ENCODE data around the gene CRK.
"Not testable (repeated sequence)": the region's sequence is repeated elsewhere in the genome, so short reads cannot be mapped to it uniquely, and the experiment has no call there.

The CRK gene

DNA sequence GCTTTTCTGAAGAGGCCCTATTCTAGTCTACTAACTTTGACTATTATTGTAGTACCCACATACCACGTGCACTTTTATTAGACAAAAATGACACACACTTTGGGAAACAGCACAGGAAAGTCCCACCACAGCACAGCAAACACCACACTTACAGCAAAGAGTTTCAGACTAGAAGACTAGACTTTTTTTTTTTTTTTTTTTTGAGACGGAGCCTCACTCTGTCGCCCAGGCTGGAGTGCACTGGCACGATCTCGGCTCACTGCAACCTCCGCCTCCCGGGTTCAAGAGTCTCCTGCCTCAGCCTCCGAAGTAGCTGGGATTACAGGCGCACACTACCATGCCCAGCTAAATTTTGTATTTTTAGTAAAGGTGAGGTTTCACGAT, 76.1 kb downstream of the CRK start:
- WGBS (ENCODE audit: insufficient coverage): 86% methylated on average over 9 of the region's 10 CpGs
- peaks cover 0 to 17% (median 6%) of the 10 kb centered on the region in 4 experiments for H3K4me1 ChIP-seq (ENCODE audit: control extremely low read depth in 1 of 4, control insufficient read depth in 4 of 4, insufficient read depth in 4 of 4, low read length in 3 of 4)
- no peaks in the 10 kb centered on the region for H3K27me3 ChIP-seq (replicated peaks in 2 of 5; ENCODE audit: control insufficient read depth in 4 of 5, insufficient read depth in 5 of 5, low read length in 4 of 5)
- H3K9me3 ChIP-seq (ENCODE audit: control extremely low read depth in 1 of 5, control insufficient read depth in 4 of 5, insufficient read depth in 2 of 5, low read depth in 1 of 5, low read length in 4 of 5): no peaks in the 10 kb centered on the region
- no peak overlapping the region for H3K4me3 ChIP-seq (ENCODE audit: control insufficient read depth in 1 of 7, extremely low read depth in 1 of 7, insufficient read depth in 4 of 7, low read depth in 2 of 7, low read length in 6 of 7)
- H3K36me3 ChIP-seq (ENCODE audit: control insufficient read depth in 4 of 4, insufficient read depth in 4 of 4, low read length in 3 of 4): peaks cover 0 to 37% (median 10%) of the 10 kb centered on the region in 4 experiments
- no peak overlapping the region for H3K27ac ChIP-seq (ENCODE audit: insufficient read depth in 1 of 2, low read depth in 1 of 2, low read length in 2 of 2, poor library complexity in 1 of 2, severe bottlenecking in 2 of 2)
- no peak for DNase-seq
- ChIA-PET POLR2A (interaction anchor here (0.6 to 1.2 kb wide), 2 partner anchors 12 to 120 kb away, joined by 3 to 4 read pairs; no protein-coding TSS in a partner anchor), CTCF (interaction anchor here (1.3 to 3.3 kb wide), 4 partner anchors 9 to 18 kb away, joined by 6 to 14 read pairs (median 10); no protein-coding TSS in a partner anchor)

GRCh38 chr17:1379208-1379929, 76.7 kb downstream of the CRK start:
- Histone ChIP-seq H3K36me3 (ENCODE audit: control insufficient read depth in 4 of 4, insufficient read depth in 4 of 4, low read length in 3 of 4) (peaks cover 0 to 35% (median 10%) of the 10 kb centered on the region in 4 experiments), H3K9me3 (ENCODE audit: control extremely low read depth in 1 of 5, control insufficient read depth in 4 of 5, insufficient read depth in 2 of 5, low read depth in 1 of 5, low read length in 4 of 5) (no peaks in the 10 kb centered on the region), H3K27me3 (replicated peaks in 2 of 5; ENCODE audit: control insufficient read depth in 4 of 5, insufficient read depth in 5 of 5, low read length in 4 of 5) (no peaks in the 10 kb centered on the region), H3K27ac (ENCODE audit: insufficient read depth in 1 of 2, low read depth in 1 of 2, low read length in 2 of 2, poor library complexity in 1 of 2, severe bottlenecking in 2 of 2) (no peak overlapping the region), H3K4me3 (ENCODE audit: control insufficient read depth in 1 of 7, extremely low read depth in 1 of 7, insufficient read depth in 4 of 7, low read depth in 2 of 7, low read length in 6 of 7) (no peak overlapping the region), H3K4me1 (ENCODE audit: control extremely low read depth in 1 of 4, control insufficient read depth in 4 of 4, insufficient read depth in 4 of 4, low read length in 3 of 4) (peaks cover 0 to 19% (median 6%) of the 10 kb centered on the region in 4 experiments)
- POLR2A ChIA-PET: interaction anchor here (0.6 kb wide), 2 partner anchors 70 to 119 kb away, joined by 3 read pairs; no protein-coding TSS in a partner anchor
- WGBS (ENCODE audit: insufficient coverage): 97% methylated on average over 3 of the region's 11 CpGs
- DNase-seq: no peak
- CTCF ChIA-PET: interaction anchor here (1.8 to 3.3 kb wide), 3 partner anchors 8 to 17 kb away, joined by 7 to 14 read pairs (median 12); no protein-coding TSS in a partner anchor

GRCh38 chr17:1378476-1378860, 77.6 kb downstream of the CRK start:
- DNase-seq; H3K9me3 ChIP-seq (ENCODE audit: control extremely low read depth in 1 of 5, control insufficient read depth in 4 of 5, insufficient read depth in 2 of 5, low read depth in 1 of 5, low read length in 4 of 5); POLR2A ChIA-PET; H3K27ac ChIP-seq (ENCODE audit: insufficient read depth in 1 of 2, low read depth in 1 of 2, low read length in 2 of 2, poor library complexity in 1 of 2, severe bottlenecking in 2 of 2); H3K27me3 ChIP-seq (replicated peaks in 2 of 5; ENCODE audit: control insufficient read depth in 4 of 5, insufficient read depth in 5 of 5, low read length in 4 of 5); H3K4me3 ChIP-seq (ENCODE audit: control insufficient read depth in 1 of 7, extremely low read depth in 1 of 7, insufficient read depth in 4 of 7, low read depth in 2 of 7, low read length in 6 of 7): not testable (repeated sequence)
- H3K4me1 ChIP-seq (ENCODE audit: control extremely low read depth in 1 of 4, control insufficient read depth in 4 of 4, insufficient read depth in 4 of 4, low read length in 3 of 4): peaks cover 0 to 19% (median 6%) of the 10 kb centered on the region in 4 experiments
- peaks cover 0 to 38% (median 14%) of the 10 kb centered on the region in 4 experiments for H3K36me3 ChIP-seq (ENCODE audit: control insufficient read depth in 4 of 4, insufficient read depth in 4 of 4, low read length in 3 of 4)
- CTCF ChIA-PET: interaction anchor here (2.4 to 3.3 kb wide), 3 partner anchors 7 to 13 kb away, joined by 12 to 18 read pairs (median 14); no protein-coding TSS in a partner anchor
- 87% methylated on average over 7 of the region's 10 CpGs for WGBS (ENCODE audit: insufficient coverage)

DNA sequence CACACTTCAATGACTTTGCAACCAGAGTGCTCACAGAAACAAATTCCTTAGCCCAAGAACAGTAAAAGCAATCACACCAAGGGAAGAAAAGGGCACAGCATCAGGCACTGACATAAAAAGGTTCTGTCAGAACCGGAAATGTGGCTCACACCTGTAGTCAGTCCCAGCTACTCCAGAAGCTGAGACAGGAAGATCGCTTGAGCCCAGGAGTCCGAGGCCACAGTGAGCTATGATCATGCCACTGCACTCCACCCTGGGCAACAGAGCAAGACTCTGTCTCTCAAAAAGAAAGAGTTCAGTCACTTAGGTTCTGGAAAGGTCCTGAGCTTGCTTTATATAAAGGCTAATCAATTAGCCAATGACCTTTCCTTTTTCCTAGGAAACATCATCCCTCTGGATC, 78.7 kb downstream of the CRK start:
- Histone ChIP-seq H3K27me3 (replicated peaks in 2 of 5; ENCODE audit: control insufficient read depth in 4 of 5, insufficient read depth in 5 of 5, low read length in 4 of 5) (no peaks in the 10 kb centered on the region), H3K9me3 (ENCODE audit: control extremely low read depth in 1 of 5, control insufficient read depth in 4 of 5, insufficient read depth in 2 of 5, low read depth in 1 of 5, low read length in 4 of 5) (no peaks in the 10 kb centered on the region), H3K36me3 (ENCODE audit: control insufficient read depth in 4 of 4, insufficient read depth in 4 of 4, low read length in 3 of 4) (peaks cover 0 to 41% (median 16%) of the 10 kb centered on the region in 4 experiments), H3K4me3 (ENCODE audit: control insufficient read depth in 1 of 7, extremely low read depth in 1 of 7, insufficient read depth in 4 of 7, low read depth in 2 of 7, low read length in 6 of 7) (no peak overlapping the region), H3K27ac (ENCODE audit: insufficient read depth in 1 of 2, low read depth in 1 of 2, low read length in 2 of 2, poor library complexity in 1 of 2, severe bottlenecking in 2 of 2) (no peak overlapping the region), H3K4me1 (ENCODE audit: control extremely low read depth in 1 of 4, control insufficient read depth in 4 of 4, insufficient read depth in 4 of 4, low read length in 3 of 4) (peaks cover 0 to 19% (median 6%) of the 10 kb centered on the region in 4 experiments)
- ChIA-PET CTCF (interaction anchor here (1.1 to 2.4 kb wide), 5 partner anchors 9 to 321 kb away, joined by 3 to 18 read pairs (median 7); no protein-coding TSS in a partner anchor), POLR2A (no interaction called here)
- no peak for DNase-seq
- WGBS (ENCODE audit: insufficient coverage): 88% methylated on average over 3 of the region's 3 CpGs

DNA sequence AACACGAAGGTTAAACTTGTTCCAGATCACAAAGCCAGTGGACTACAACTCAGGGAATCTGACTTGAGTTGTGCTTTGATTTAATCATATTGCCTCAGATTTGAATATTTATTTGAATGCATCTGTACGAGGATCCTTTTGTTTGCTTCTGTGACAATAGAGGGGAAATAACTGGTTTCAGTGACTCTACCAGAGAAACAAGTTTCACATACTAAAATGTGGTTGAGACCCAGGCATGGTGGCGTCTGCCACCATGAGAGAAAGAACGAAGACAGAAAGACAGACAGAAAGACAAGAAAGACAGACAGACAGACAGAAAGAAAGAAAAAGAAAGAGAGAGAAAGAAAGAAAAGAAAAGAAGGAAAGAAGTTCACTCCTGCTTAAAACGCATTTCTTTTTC, 80.0 kb downstream of the CRK start:
- WGBS (ENCODE audit: insufficient coverage): no CpG with 5 or more reads among the region's 5 CpGs
- Histone ChIP-seq H3K4me1 (ENCODE audit: control extremely low read depth in 1 of 4, control insufficient read depth in 4 of 4, insufficient read depth in 4 of 4, low read length in 3 of 4) (peaks cover 0 to 19% (median 6%) of the 10 kb centered on the region in 4 experiments), H3K27ac (ENCODE audit: insufficient read depth in 1 of 2, low read depth in 1 of 2, low read length in 2 of 2, poor library complexity in 1 of 2, severe bottlenecking in 2 of 2) (no peak overlapping the region)

GRCh38 chr17:1375615-1376014, 80.4 kb downstream of the CRK start:
- Histone ChIP-seq H3K36me3 (ENCODE audit: control insufficient read depth in 4 of 4, insufficient read depth in 4 of 4, low read length in 3 of 4) (peaks cover 0 to 43% (median 18%) of the 10 kb centered on the region in 4 experiments), H3K4me1 (ENCODE audit: control extremely low read depth in 1 of 4, control insufficient read depth in 4 of 4, insufficient read depth in 4 of 4, low read length in 3 of 4) (peaks cover 0 to 19% (median 6%) of the 10 kb centered on the region in 4 experiments), H3K27ac (ENCODE audit: insufficient read depth in 1 of 2, low read depth in 1 of 2, low read length in 2 of 2, poor library complexity in 1 of 2, severe bottlenecking in 2 of 2) (no peak overlapping the region), H3K9me3 (ENCODE audit: control extremely low read depth in 1 of 5, control insufficient read depth in 4 of 5, insufficient read depth in 2 of 5, low read depth in 1 of 5, low read length in 4 of 5) (no peaks in the 10 kb centered on the region), H3K27me3 (replicated peaks in 2 of 5; ENCODE audit: control insufficient read depth in 4 of 5, insufficient read depth in 5 of 5, low read length in 4 of 5) (no peaks in the 10 kb centered on the region), H3K4me3 (ENCODE audit: control insufficient read depth in 1 of 7, extremely low read depth in 1 of 7, insufficient read depth in 4 of 7, low read depth in 2 of 7, low read length in 6 of 7) (no peak overlapping the region)
- POLR2A ChIA-PET: no interaction called here
- CTCF ChIA-PET: interaction anchor here (1.8 to 2.0 kb wide), 2 partner anchors 10 kb away, joined by 7 read pairs; no protein-coding TSS in a partner anchor
- no peak for DNase-seq
- WGBS (ENCODE audit: insufficient coverage): no CpG with 5 or more reads among the region's 2 CpGs

More for the DNA sequence above, 80.0 kb downstream of the CRK start:
- H3K4me3 ChIP-seq (ENCODE audit: control insufficient read depth in 1 of 7, extremely low read depth in 1 of 7, insufficient read depth in 4 of 7, low read depth in 2 of 7, low read length in 6 of 7): no peak overlapping the region
- DNase-seq: no peak
- POLR2A ChIA-PET: interaction anchor here (0.5 kb wide), 1 partner anchor 80 kb away, joined by 3 read pairs; the partner anchor contains the start of gene CRK
- CTCF ChIA-PET: interaction anchor here (1.4 to 2.4 kb wide), 4 partner anchors 10 to 320 kb away, joined by 3 to 18 read pairs (median 5); no protein-coding TSS in a partner anchor
- H3K36me3 ChIP-seq (ENCODE audit: control insufficient read depth in 4 of 4, insufficient read depth in 4 of 4, low read length in 3 of 4): peaks cover 0 to 43% (median 17%) of the 10 kb centered on the region in 4 experiments
- no peaks in the 10 kb centered on the region for H3K27me3 ChIP-seq (replicated peaks in 2 of 5; ENCODE audit: control insufficient read depth in 4 of 5, insufficient read depth in 5 of 5, low read length in 4 of 5)
- H3K9me3 ChIP-seq (ENCODE audit: control extremely low read depth in 1 of 5, control insufficient read depth in 4 of 5, insufficient read depth in 2 of 5, low read depth in 1 of 5, low read length in 4 of 5): no peaks in the 10 kb centered on the region
